Activated CD4-positive, alpha-beta T cell treated with anti-CD3 and anti-CD28 coated beads for 24 hours (primary cell): ENCODE results near the gene ITPRIP.

Experiments used
- DNase-seq, 2 donors: peaks; one replicate each; pipeline ENCODE4 v3.0.0-alpha.2; 2020; ENCODE audit warnings: low read depth in 2 of 2

The ITPRIP gene

DNA sequence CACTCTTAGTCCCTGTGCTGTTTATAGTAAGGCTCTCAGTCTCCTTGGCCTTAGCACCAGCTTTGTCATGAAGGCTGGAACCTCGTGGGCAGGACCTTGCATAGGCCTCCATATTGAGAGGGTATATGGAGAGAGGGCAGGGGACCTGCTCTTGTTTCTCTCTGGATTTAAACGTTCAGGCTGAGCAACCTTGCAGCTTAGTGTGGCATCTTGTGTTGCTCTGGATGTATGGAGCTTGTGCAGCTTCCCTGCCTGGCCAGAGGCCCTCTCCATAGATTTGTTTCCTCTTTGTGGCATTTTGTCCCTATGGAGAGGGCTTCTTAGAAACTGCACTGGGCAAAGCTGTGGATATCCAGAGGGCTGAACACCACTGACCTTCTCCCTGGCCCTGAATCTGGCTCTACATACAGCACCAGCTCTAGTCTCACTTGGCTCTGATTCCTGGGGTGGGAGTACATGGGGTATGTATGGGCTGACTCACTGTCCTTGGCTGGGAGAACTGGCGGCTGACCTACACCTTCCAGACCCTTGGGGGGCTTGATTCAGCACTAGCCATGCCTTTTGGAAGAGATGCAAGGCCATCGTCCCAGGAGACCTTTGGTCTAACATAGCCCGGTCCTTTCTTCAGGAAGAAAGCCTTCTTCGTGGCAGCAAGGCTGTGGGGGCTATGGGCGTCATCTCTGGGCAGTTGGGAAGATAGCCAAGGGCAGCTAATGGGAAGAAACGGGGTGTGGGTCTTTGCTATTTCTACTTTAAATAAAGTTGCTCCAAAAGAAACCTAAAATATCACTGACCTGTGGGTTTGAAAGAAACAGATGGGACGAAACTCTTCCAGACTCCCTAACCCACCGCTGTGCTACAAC is 30.5 kb downstream of the ITPRIP start:
- DNase-seq, result no peak

DNA sequence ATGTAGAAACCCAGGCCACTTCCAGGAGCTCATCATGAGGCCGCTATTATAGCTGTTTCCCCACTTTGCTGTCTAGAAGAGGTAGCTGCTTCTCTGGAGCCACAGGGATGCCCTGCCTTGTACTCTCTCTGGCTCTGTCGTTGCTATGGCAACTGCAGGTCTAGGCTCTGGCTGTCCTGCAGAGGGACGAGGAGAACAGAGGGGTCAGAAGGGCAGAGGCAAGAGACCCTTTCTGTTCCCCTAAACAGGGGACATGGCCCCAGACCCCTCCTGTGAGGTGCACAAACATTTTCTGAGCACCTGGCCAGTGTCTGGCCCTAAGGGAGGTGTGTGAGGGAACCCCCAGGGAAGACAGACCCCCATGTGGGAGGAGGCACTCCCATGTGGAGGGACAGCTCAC is 31.4 kb downstream of the ITPRIP start:
- DNase-seq, result no peak

DNA sequence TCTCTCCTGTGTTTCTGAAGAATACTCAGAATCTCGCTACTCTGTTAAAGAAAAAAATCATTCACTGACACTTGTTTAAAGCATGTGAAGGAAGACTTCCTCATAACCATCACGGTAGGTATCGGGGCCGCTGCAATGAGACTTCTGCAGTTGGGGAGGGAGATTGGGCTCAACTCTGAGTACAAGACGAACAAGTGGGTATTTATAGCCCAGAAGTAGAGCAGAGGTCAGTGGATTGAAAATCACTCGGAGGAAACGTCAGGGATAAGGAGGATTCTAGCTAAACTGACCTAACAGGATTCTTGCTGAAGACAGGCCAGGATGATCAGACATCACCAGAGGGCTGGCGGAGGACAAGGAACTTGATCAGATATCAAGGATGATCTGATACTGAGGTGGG is 33.3 kb downstream of the ITPRIP start:
- no peak for DNase-seq

DNA sequence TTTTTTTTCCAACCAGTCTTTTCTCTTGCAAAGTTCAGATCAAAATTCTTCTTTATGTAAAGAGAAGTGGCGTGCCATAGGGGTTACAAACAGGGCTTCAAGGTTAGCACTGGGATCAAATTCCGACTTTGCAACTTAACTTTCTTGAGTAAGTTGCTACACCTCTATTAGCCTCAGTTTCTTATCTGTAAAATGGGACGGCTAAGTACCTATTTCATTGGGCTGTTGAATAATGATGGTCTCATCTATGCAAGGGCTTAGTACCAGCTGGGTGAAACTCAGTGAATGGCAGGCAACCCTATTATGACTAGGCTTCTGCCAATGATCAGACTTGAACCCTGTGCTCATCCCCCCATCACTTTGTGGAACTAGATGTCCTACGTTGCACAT is 33.9 kb downstream of the ITPRIP start:
- no peak for DNase-seq

DNA sequence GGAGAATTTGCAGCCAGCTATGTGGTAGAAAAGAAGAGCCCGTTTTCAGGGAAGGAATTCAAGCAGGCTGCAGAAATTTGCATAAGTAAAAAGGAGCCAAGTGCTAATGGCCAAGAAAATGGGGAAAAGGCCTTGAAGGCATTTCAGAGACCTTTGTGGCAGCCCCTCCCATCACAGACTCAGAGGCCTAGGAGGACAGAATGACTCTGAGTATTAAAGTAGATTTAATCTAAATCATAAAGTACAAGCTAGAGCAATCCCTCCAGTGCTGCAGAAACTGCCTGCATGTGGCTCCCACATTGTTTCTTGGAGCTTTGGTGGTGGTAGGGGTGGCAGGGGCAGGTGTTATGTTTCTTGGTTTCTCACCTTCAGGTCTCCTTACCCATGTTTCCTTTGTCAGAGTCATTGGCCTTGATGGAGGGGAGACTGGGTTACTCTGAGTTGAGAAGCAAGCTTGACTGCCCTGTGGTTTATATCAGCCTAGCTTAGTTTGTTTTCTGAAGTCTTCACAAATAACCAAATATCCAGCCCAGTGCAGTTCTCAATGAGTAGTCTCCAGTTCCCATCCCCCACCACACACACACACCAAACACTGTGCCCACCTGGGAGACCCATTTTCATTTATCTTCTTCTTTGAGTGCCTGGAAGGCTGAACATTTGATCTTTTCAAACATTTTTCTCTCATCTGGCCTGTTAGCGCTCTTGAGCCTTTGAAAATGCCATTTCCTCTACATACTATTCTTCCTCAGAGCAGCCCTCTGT is 34.5 kb downstream of the ITPRIP start:
- no peak for DNase-seq

DNA sequence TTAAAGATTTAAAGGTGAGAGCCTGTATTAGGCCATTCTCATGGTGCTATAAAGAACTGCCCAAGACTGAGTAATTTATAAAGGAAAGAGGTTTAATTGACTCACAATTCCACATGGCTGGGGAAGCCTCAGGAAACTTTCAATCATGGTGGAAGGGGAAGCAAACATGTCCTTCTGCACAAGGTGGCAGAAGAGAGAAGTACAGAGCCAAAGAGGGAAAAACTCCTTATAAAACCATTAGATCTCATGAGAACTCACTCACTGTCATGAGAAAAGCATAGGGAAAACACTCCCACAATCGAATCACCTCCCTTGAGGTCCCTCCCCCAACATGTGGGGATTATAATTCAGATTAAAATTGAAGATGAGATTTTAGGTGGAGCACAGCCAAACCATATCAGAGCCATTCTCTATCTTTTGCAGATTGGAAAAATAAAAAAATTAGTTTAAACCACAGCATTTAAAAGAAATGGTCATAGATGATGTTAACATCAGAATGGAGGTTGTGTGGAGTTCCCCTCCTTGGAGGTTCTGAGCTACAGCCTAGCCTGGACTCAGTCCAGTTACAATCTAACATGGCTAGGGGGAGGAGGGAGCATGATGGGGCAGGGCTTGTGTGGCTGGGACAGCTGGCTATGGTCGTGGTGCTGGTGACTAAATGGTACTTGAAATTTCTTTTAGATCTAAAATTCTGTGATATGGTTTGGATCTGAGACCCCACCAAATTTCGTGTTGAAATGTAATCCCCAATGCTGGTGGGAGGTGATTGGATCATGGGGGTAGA is 36.2 kb downstream of the ITPRIP start:
- no peak for DNase-seq

DNA sequence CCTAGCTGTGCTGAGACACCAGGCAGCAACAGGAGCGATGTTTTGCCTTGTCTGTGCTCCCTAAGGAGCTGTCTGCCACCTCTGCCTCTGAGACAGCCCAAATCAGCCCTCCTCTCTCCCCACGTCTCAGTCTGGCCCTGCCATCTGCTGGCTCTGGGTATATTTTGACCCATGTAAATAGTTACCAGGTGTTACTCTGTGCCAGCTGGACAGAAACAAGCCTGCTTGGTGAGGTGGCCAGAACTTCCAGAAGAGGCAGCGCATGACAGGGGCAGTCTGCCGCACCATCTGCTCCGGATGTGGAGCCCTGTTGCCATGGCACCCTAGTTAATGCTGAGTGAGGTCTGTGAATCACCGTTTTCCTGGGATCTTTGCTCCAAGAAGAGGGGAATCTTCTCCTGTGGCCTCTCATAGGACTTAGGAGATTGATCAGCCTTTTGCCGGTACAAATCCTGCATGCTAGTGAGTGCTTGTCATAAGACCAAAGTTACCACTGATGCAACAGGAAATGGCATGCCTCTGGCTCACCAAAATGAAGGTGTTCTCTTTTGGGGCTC is 37.5 kb downstream of the ITPRIP start:
- no peak for DNase-seq

DNA sequence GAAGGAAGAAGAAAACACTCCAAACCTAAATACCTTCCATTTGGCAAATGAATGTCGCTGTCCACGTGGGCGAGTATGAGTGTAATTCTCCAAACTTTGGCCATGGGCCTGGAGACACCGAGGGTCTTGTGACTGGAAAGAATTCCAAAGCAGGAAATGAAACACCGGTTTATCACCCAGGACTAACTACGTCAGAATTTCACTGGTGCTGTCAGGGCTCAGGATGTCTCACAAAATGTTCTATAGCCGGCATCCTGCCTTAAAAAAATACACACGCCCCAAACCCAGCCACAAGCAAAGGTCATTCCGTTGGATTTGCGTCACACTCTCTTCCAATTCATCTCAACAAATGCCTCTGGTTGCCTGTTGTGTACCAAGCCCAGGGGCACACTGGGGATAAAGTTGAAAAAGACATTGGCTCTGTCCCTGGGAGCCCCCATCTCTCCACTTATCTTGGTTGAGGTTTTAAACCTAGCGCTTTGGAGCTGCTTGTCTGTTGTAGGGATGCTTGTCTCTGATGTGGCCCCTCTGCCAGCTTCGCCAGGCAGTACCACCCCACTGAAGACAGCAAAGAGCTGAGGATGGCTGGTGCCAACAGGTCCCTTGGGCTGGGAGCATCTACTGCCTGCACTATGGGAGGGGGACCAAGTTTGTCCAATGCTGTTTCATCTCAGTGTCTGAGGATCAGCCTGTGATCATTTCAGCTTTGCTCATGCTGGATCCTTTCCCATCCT is 38.1 kb downstream of the ITPRIP start:
- no peak for DNase-seq

DNA sequence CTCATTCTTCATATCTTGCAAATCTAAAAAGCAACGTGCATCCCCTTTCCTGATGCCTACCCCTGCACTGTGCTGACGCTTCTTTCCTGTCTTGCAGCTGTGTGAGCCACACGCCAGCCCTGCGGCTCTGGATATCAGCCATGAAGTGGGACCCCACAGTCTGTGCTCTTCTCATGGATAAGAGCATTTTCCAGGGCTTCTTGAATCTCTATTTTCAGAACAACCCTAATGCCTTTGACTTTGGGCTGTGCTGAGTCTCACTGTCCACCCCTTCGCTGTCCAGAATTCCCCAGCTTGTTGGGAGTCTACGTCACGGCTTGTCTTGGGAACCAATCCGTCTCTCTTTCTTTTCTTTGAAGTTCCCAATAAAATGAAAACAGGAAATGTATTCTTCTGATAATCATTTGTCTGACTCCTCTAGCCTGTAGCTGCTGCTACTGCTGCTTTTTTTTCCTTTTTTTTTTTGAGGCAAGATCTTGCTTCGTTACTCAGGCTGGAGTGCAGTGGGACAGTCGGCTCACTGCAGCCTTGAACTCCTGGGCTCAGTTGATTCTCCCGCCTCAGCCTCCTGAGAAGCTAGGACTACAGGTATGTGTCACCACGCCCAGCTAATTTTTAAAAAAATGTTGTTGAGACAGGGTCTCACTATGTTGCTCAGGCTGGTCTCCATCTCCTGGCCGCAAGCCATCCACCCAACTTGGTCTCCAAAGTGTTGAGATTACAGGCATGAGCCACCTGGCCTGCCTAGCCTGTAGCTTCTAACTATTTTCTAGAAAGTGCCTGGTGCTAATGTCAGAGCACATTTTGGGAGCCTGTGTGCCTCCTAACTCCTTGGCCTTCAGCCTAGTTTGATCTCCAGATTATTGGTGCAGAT is 39.0 kb downstream of the ITPRIP start:
- no peak for DNase-seq

DNA sequence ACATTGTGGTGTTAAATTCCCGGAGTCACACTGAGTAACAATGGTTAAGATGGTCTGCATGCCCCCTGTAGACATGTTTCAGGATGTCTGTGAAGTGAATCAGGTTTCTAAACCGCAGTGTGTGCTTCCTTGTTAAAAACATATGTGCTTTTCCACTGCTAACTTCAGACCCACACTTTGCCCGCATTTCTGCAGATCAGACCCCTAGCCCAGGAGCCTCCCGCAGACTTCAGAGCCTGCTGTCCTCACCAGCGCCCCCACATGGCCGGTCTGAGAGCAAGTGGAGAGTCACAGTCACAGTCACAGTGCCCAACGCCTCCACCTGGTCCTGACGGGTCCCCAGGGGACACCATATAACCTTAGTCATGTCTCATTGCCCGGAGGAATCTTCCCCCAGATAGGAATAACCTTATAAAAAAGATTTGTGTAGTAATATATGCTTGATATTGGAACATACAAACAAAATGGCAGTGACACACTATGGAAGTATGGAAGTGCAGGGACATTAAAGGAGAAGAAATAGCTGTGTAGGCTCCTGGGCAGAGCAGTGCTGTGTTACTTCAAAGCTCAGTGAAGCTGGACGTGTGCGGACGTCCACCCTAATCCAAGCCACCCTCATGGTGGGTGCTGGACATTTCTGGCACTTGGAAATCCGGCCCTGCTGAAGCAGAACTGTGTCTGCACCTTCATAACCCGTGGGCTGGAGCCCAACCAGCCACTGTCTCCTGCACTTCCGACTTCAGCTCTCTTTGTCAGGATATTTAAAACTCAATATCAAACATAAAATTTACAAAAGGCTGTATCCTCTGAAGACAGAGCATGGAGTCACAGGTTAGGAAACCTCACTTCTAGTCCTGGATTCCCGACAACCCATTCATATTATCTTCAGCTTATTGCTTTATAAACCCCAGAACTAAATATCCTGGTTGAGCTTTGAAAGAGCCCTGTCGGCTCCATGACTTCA is 40.3 kb downstream of the ITPRIP start:
- DNase-seq, result no peak

DNA sequence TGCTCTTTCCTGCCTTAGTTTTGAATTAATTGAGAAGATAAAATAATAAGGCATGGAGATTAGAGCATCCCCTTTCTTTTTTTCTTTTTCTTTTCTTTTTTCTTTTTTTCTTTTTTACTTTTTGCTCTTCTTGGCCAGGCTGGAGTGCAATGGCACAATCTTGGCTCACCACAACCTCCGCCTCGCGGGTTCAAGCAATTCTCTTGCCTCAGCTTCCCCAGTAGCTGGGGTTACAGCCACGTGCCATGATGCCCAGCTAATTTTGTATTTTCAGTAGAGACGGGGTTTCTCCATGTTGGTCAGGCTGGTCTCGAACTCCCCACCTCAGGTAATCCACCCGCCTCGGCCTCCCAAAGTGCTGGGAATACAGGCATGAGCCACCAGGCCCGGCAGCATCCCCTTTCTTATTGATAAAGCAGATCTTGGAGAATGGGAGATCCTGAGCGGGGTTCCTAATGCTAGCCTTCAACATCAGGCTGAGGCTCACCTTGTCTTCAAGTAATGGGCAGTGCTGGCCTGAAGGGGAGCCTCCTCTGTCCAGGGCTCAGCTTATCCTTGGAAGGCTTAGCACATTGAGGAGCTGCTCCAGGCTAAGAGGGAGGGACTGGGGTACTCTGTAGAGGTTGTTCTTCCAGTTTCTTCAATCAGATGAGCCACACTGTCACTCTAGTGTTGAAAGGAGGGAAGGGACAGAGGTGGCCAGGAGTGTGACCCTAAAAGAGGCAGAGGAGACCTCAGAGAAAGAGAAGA is 41.4 kb downstream of the ITPRIP start:
- no peak for DNase-seq

DNA sequence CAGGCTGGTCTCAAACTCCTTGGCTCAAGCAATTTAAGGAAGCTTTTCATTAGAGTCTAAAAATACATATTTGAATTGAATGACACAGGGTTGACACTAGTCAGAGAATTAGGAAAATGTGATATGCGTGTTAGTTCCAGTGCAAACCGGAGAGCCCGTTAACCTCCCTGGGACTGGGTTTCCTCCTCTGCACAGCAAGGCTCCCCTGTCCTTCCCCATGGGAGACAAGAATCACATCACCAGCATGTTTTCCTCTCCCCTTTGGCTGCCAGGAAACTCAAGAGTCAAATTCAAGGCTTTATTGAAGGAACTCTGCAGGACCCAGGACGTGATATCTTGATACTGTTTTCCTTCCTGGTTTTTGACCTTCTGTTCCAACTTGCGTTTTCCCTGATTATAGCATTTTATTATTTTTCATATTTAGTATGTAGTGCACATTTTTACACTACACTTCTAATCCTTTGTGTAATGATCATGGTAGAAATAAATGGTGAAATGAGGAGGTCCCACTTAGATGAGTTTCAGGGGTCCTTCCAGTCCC is 44.4 kb downstream of the ITPRIP start:
- DNase-seq, result no peak

DNA sequence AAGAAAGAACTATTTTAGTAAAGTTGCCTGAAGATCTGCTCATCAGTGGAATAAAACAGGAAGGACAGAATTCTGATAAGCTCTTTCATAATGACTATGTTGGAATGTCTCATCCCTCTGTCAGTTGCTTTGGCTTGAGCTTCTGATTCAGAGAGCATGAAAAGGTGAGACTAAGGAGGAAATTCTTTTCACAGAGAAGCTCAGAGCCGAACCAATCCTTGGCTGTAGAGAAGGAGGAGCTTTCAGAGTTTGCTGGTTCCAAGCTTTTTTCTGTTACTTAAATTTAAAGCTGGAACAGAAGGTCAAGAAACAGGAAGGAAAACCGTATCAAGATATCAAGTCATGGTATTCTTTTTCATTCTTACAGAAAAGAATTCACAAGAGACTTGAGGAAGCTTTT is 45.3 kb downstream of the ITPRIP start:
- no peak for DNase-seq

DNA sequence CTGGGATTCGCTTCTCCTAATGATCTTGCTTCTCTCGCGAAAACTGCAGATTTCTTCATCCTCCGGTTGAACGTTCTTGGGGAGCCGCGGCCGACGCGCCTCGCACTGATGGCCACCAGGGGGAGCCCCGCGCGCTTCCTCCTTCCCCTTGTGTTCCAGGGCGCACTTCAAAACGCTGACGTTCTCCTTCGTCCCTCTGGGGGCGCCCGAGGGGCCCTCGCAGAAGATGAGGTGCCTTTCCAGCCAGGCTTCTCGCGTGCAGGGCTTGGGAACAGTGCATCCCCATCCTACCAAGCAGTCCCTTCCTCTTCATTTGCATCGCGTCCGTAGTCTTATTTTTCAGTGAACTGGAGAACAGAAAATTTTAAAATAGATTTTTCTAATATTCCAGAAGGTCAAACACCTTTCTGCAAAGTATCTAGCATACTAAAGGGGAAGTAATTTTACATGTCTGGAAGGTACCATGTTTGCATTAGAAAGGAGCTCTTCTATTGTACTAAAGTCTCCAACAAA is 46.8 kb downstream of the ITPRIP start:
- peak; percentile 86 to 87 for DNase-seq

DNA sequence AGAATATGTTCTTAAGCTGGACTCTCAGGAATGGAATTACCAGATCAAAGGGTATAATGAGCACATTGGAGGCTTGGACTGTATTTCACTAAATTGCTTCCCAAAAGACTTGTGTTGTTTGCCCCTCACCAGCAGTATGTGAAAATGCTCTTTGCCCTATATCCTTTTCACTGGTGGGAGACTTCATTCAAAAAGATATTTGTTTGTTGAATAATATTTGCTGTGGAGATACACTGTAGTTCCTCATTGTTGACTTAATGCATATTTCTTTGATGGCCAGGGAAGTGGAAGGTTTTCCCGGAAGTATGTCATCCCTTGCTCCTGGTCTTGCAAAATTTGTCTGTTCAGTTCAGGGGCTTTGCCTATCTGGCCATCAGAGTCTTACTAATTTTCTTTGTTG is 49.9 kb downstream of the ITPRIP start:
- no peak for DNase-seq

DNA sequence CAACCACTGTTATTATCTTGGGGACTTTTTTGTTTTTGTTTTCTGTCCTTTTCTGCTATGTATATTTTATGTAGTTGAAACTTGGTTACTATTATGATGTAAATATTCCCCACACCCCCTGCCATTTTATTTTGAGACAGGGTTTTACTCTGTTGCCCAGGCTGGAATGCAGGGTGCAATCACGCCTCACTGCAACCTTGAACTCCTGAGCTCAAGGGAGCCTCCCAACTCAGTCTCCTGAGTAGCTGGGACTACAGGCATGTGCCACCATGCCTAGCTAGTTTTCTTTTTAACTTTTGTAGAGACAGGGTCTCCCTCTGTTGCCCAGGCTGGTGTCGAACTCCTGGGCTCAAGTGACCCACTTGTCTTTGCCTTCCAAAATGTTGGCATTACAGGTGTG is 51.3 kb downstream of the ITPRIP start:
- no peak for DNase-seq

DNA sequence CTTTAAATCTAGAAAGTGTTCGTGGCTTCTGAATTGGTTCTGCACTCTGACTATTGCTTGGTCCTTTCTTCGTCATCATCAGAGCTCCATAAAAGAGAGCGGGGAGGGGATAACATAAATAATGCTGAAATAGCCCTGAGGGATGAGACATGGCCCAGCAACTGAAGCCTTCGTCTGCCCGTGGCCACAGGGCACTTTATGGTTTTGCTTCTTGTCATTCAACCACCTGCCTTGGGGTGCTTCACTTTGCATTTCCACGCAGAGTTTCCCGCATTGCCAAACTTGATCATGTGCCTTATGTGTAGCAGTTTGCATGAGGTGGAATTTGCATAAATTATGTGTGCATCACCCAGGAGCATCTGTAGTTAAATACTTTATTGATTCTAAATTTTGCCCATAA is 53.4 kb downstream of the ITPRIP start:
- DNase-seq, result no peak

DNA sequence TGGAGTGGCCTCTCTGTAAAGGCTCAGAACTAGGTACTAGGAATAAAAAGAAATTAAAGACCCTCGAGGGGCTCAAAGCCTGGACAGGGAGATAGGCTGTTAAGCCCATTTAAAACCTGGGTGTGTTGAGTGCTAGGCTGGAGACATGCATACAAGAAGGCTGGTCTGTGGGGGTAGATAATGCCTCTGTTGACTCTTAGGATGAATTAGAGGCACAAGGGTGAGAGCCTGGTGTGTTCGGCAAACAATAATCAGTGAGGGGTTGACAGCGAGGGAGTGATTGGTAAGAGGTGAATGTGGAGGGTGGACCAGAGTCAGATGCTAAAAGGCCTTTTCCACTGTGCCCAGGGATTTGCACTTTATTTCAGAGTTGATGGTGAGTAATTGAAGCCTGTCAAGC is 56.6 kb downstream of the ITPRIP start:
- no peak for DNase-seq
